Islet precursor cell (in vitro differentiated cells): Measurements from ENCODE around the gene SNAP25.

Experiments used
- DNase-seq: peaks from one replicate; pipeline ENCODE4 v3.0.0-alpha.2; 2018

The SNAP25 gene

GRCh38 chr20:10218536-10219451 is at the start of gene SNAP25:
TSS of gene SNAP25 (plus strand) at chr20:10218830. CDS start at chr20:10275492, 56,662 bp downstream.
- DNase-seq, result peak; percentile 96

GRCh38 chr20:10169752-10170151 is 48.9 kb upstream of the SNAP25 start:
- no peak for DNase-seq

GRCh38 chr20:10170261-10170660 is 48.4 kb upstream of the SNAP25 start:
- DNase-seq, result no peak

GRCh38 chr20:10171864-10172751 is 46.5 kb upstream of the SNAP25 start:
- peak; percentile 87 for DNase-seq

- no peak for DNase-seq
Observed at GRCh38 chr20:10172998-10173655, 45.5 kb upstream of the SNAP25 start.

- no peak for DNase-seq
Observed at GRCh38 chr20:10174400-10174799, 44.2 kb upstream of the SNAP25 start.

GRCh38 chr20:10177326-10177725 is 41.3 kb upstream of the SNAP25 start:
- DNase-seq, result no peak

GRCh38 chr20:10178091-10178490 is 40.5 kb upstream of the SNAP25 start:
- DNase-seq, result no peak

- no peak for DNase-seq
Observed at GRCh38 chr20:10178727-10179313, 39.8 kb upstream of the SNAP25 start.

- DNase-seq, result peak; percentile 64
Observed at GRCh38 chr20:10179574-10180298, 38.9 kb upstream of the SNAP25 start.

GRCh38 chr20:10180651-10181235 is 37.9 kb upstream of the SNAP25 start:
- no peak for DNase-seq

- no peak for DNase-seq
Observed at GRCh38 chr20:10185741-10186558, 32.7 kb upstream of the SNAP25 start.

GRCh38 chr20:10190456-10190855 is 28.2 kb upstream of the SNAP25 start:
- no peak for DNase-seq

GRCh38 chr20:10192171-10192570 is 26.5 kb upstream of the SNAP25 start:
- no peak for DNase-seq

- DNase-seq, result no peak
Observed at GRCh38 chr20:10194166-10194565, 24.5 kb upstream of the SNAP25 start.

- no peak for DNase-seq
Observed at GRCh38 chr20:10200330-10200729, 18.3 kb upstream of the SNAP25 start.

- no peak for DNase-seq
Observed at GRCh38 chr20:10201321-10201870, 17.2 kb upstream of the SNAP25 start.

GRCh38 chr20:10209091-10209490 is 9.5 kb upstream of the SNAP25 start:
- DNase-seq, result no peak

- no peak for DNase-seq
Observed at GRCh38 chr20:10213526-10213925, 5.1 kb upstream of the SNAP25 start.

GRCh38 chr20:10216146-10216791 is 2.4 kb upstream of the SNAP25 start:
- no peak for DNase-seq
